ENCODE data around the gene UBAP2.
A peak's percentile ranks its signal among the peaks of the same experiment; 100 is the strongest.
"Not testable (repeated sequence)": the region's sequence is repeated elsewhere in the genome, so short reads cannot be mapped to it uniquely, and the experiment has no call there.

UBAP2 gene

DNA sequence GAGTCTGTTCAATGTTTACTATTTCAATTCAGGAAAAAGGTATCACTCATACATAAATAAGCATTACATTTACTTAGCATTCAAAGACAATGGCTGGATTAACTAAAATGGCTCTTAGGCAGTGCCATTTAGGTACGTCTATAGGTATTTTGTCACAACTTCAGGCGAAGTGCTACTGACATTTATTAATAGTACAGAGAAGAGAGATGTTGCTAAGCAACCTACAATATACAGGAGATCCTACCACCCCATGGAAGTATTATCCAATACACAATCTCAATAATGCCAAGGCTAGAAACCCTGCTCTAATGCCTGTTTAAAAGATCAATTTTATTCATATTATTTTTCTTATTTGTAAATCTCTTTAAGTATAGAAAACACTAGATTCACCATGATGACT lies 76.0 kb downstream of the UBAP2 start:
- DNase-seq (ENCODE audit: low spot score in 2 of 2) (no peak), ATAC-seq (ENCODE audit: low read depth) (no peak)
- no peak overlapping the region for H3K27ac Mint-ChIP-seq
- H3K4me3 Mint-ChIP-seq: no peak overlapping the region
- H3K27me3 Mint-ChIP-seq: no peaks in the 10 kb centered on the region
- no peaks in the 10 kb centered on the region for H3K9me3 Mint-ChIP-seq
- H3K4me1 Mint-ChIP-seq: no peaks in the 10 kb centered on the region
- H3K36me3 Mint-ChIP-seq: peaks cover 26% of the 10 kb centered on the region

DNA sequence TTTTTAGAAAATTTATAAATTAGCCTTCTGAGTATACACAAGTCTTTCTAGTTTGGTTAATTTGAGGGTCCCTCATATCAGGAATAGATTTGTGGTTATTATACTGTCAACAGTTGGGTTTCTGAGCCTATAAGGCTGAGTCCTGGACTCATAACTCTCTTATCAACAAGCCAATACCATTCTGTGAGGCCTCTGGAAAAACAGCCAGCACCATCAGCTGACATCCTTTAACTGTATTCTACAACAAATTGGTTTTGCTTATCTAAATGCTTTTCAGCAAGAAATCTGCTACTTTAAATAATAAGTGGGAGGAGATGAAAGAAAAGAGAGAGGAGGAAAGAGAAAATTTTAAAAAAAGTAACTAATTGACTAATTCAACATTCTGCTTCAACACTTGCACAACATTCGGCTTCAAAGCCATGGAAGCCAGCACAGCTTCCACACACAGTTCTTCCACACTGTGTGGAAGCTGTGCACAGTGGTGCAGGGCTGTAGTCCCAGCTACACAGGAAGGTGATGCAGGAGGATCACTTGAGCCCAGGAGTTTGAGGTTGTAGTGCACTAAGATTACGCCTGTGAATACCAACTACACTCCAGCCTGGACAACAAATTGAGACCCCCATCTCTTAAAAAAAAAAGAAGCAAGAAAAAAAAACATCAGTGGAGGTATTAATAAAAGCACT lies 84.5 kb downstream of the UBAP2 start:
- Mint-ChIP-seq H3K27ac (no peak overlapping the region), H3K9me3 (no peaks in the 10 kb centered on the region)
- ATAC-seq (ENCODE audit: low read depth): no peak

DNA sequence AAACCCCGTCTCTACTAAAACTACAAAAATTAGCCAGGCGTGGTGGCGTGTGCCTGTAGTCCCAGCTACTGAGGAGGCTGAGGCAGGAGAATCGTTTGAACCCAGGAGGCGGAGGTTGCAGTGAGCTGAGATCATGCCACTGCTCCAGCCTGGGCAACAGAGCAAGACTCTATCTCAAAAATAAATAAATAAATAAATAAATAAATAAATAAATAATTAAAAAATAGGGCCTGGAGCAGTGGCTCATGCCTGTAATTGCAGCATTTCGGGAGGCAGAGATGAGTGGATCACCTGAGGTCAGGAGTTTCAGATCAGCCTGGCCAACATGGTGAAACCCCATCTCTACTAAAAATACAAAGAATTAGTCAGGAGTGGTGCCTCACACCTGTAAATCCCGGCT lies 86.2 kb downstream of the UBAP2 start:
- H3K9me3 Mint-ChIP-seq; H3K27ac Mint-ChIP-seq; ATAC-seq (ENCODE audit: low read depth); DNase-seq (ENCODE audit: low spot score in 2 of 2); H3K4me1 Mint-ChIP-seq; H3K27me3 Mint-ChIP-seq; H3K4me3 Mint-ChIP-seq: not testable (repeated sequence)
- H3K36me3 Mint-ChIP-seq: peaks cover 11% of the 10 kb centered on the region

More for the DNA sequence above, 84.5 kb downstream of the UBAP2 start:
- Mint-ChIP-seq H3K4me3 (no peak overlapping the region), H3K36me3 (peaks cover 14% of the 10 kb centered on the region), H3K4me1 (no peaks in the 10 kb centered on the region), H3K27me3 (no peaks in the 10 kb centered on the region)
- no peak for DNase-seq (ENCODE audit: low spot score in 2 of 2)

DNA sequence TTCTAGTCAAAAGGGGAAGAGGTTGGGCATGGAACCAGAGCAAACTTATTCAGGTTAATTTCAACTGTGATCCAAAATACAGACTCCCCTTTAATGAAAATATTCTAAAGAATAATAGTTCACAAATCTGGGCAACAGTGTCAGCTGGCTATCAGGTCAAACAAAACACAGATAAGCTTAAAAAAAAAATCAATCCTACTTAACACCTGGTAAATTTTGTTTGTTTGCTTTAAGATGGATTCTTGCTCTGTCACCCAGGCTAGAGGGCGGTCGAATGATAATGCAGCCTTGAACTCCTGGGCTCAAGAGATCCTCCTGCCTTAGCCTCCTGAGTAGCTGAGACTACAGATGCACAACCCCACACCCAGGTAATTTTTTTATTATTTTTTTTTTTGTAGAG lies 89.0 kb downstream of the UBAP2 start:
- Mint-ChIP-seq H3K4me3 (no peak overlapping the region), H3K36me3 (peaks cover 18% of the 10 kb centered on the region), H3K9me3 (no peaks in the 10 kb centered on the region), H3K4me1 (no peaks in the 10 kb centered on the region), H3K27ac (no peak overlapping the region), H3K27me3 (no peaks in the 10 kb centered on the region)
- DNase-seq (ENCODE audit: low spot score in 2 of 2): no peak
- no peak for ATAC-seq (ENCODE audit: low read depth)

DNA sequence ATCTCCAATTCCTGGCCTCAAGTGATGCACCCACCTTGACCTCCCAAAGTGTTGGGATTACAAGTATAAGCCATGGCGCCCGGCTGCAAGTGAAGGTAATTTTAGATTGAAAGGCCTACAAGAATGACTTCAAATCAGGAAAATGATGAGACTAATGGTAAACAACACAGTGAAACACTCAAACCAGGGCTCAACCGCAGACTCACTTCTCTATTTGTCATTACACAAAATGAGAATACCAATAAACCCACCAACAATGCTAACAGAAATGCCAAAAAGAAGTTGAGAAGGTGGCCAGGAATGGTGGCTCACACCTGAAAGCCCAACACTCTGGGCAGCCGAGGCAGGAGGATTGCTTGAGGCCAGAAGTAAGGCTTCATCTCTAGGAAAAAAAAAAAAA lies 92.1 kb downstream of the UBAP2 start:
- ATAC-seq (ENCODE audit: low read depth) (no peak), DNase-seq (ENCODE audit: low spot score in 2 of 2) (no peak)
- Mint-ChIP-seq H3K27me3 (no peaks in the 10 kb centered on the region), H3K27ac (no peak overlapping the region), H3K36me3 (peaks cover 33% of the 10 kb centered on the region), H3K4me1 (no peaks in the 10 kb centered on the region), H3K9me3 (no peaks in the 10 kb centered on the region), H3K4me3 (no peak overlapping the region)

DNA sequence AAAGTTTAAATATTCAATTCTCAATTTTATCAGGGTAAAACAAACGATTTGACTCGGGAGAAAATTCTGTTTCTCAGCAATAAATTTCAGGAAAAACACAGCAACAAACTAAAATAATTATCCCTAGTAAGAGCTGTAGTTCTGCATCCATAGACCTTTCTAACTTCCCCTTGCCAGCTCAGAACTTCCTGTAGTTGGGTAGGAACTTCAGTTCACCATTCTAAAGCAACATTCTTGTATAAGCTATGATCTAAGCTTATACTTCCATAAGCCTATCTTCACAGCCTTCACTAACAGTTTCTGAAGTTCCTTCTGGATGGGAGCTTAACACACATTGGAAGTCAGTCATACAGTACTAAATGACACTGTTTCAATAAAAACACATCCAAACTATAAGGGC lies 96.6 kb downstream of the UBAP2 start:
- H3K36me3 Mint-ChIP-seq: peaks cover 34% of the 10 kb centered on the region
- H3K27ac Mint-ChIP-seq: peak overlapping the region; percentile 60
- H3K4me1 Mint-ChIP-seq: no peaks in the 10 kb centered on the region
- no peak overlapping the region for H3K4me3 Mint-ChIP-seq
- H3K27me3 Mint-ChIP-seq: no peaks in the 10 kb centered on the region
- DNase-seq (ENCODE audit: low spot score in 2 of 2) (no peak), ATAC-seq (ENCODE audit: low read depth) (no peak)
- no peaks in the 10 kb centered on the region for H3K9me3 Mint-ChIP-seq

DNA sequence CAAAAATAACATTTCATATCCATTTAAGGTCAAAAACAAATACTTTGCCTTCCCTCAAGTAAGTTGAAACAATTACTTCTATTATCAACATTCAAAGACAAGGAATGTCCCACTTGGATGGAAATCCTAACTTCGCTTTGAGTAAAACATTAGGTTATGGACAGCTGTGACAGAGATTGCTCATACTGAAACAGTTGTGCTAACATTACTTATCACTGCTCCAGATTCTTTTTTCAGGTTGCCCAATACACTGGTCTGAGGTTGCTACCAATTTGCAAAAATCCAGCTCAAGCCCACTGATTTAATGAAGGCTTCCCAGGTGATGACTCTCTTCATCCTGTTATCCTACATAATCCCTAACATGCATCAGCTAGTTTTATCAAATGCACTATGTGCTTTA lies 98.3 kb downstream of the UBAP2 start:
- peaks cover 34% of the 10 kb centered on the region for H3K36me3 Mint-ChIP-seq
- H3K9me3 Mint-ChIP-seq: no peaks in the 10 kb centered on the region
- H3K27ac Mint-ChIP-seq: peak overlapping the region; percentile 25
- H3K27me3 Mint-ChIP-seq: no peaks in the 10 kb centered on the region
- no peak overlapping the region for H3K4me3 Mint-ChIP-seq
- no peaks in the 10 kb centered on the region for H3K4me1 Mint-ChIP-seq
- DNase-seq (ENCODE audit: low spot score in 2 of 2) (no peak), ATAC-seq (ENCODE audit: low read depth) (no peak)

DNA sequence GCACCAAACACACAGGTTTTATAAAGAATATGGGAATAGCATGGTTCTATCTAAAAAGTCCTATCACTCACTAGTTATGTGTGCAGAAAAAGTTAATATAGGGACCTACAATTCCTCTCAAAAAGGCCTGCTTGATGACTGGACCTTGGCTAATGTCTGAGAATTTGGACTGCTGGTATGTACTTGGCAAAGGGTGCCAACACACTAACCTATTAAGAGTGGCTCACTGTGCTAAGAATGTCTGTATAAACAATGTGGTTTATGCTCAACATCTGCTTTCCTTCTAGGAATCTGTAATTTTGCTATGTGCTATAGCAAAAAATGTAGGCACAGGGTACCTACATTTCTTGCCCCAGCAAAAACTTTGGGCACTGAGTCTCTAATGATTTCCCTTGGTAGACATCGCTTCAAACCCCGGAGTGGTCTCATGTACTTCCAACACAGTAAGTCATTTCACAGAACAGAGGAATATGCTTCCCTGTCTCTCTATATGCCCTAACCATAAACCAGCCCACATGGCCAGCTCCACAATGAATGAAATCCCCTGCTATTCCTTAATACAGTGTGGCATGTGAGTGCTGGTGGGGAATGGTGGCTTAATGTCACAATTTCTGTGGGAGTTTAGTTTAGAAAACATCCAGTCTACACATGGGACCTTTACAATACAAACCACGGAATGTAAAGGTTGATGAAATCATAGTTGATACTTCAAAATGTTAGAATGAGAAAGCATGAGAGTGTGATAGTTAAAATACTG lies 101.7 kb downstream of the UBAP2 start:
- DNase-seq (ENCODE audit: low spot score in 2 of 2) (no peak), ATAC-seq (ENCODE audit: low read depth) (no peak)
- no peak overlapping the region for H3K4me3 Mint-ChIP-seq
- H3K27me3 Mint-ChIP-seq: no peaks in the 10 kb centered on the region
- no peaks in the 10 kb centered on the region for H3K9me3 Mint-ChIP-seq
- H3K27ac Mint-ChIP-seq: no peak overlapping the region
- no peaks in the 10 kb centered on the region for H3K4me1 Mint-ChIP-seq
- peaks cover 30% of the 10 kb centered on the region for H3K36me3 Mint-ChIP-seq

DNA sequence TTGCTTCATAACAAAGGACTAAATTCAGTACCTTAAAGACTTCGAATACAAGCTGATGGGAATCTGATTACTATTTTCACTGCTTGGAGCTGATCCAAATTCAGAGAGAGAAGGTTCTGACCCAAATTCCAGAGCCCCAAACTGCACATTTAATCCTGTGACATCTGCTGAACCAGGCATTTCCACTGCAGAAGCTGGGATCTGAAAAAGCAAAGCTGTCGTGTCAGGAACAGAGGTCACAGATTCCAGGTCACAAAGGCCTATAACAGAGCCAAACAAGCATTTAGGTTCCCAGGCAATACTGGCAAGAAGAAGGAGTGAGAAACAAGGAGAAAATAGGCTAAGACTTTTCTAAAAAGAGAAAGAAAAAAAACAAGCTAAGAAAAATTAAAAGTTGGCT lies 105.3 kb downstream of the UBAP2 start:
- Mint-ChIP-seq H3K27ac (no peak overlapping the region), H3K4me1 (no peaks in the 10 kb centered on the region), H3K27me3 (no peaks in the 10 kb centered on the region), H3K36me3 (peaks cover 37% of the 10 kb centered on the region), H3K4me3 (no peak overlapping the region), H3K9me3 (no peaks in the 10 kb centered on the region)
- DNase-seq (ENCODE audit: low spot score in 2 of 2) (no peak), ATAC-seq (ENCODE audit: low read depth) (no peak)

DNA sequence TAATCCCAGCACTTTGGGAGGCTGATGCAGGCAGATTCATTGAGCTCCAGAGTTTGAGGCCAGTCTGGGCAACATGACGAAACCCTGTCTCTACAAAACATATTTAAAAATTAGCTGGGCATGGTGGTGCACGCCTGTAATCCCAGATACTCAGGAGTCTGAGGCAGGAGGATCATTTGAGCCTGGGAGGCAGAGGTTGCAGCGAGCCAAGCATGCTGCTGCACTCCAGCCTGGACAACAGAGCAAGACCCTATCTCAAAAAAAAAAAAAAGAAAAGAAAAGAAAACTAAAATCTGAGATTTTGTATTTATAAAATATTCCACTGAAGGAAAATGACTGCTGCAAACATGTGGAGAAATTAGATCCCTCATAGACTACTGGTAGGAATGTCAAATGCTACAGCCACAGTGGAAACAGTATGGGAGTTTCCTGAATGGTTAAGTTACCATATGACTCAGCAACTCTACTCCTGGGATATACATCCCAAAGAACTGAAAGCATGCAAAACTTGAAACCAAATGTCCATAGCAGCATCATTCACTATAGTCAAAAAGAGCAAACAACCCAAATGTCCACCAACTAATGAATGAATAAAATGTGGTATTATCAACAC lies 106.1 kb downstream of the UBAP2 start:
- Mint-ChIP-seq H3K9me3 (no peaks in the 10 kb centered on the region), H3K4me1 (no peaks in the 10 kb centered on the region), H3K36me3 (peaks cover 31% of the 10 kb centered on the region), H3K27me3 (no peaks in the 10 kb centered on the region), H3K27ac (no peak overlapping the region), H3K4me3 (no peak overlapping the region)
- DNase-seq (ENCODE audit: low spot score in 2 of 2) (no peak), ATAC-seq (ENCODE audit: low read depth) (no peak)

DNA sequence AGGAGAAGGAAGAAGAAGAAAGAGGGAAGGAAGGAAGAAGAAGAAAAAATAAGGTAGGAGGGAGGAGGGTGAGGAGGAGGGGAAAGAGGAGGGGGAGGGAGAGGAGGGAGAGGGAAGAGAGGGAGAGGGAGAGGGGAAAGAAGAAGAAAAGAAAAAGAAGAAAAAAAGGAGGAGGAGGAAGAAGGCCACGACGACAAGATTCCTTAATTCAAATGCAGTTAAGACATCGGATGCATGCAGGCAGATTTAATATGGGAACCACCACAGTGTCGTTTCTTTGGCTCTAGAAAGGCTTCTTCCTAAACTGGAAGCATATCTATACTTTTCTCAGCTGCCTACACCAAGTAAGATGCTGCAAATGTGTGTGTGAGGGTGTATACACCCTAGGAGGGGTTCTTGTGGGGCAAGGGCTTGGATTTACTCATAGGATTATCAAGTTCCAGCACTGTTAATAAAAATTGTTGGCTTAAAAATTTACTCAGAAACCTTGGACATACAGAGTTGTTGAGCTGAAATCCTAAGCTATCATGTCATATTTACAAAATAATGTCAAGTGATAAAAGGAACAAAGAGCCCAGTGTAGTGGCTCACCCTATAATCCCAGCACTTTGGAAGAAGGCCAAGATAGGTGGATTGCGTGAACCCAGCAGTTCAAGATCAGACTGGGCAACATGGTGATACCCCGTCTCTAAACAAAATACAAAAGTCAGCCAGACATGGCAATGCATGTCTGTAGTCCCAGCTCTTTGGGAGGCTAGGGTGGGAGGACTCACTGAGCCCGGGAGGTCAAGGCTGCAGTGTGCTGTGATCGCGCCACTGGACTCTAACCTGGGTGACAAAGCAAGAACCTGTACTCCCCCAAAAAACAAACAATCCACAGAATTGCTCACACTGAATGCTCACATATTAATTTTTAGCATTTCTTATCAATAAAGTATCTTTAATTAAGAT lies 108.5 kb downstream of the UBAP2 start:
- Mint-ChIP-seq H3K4me3 (no peak overlapping the region), H3K4me1 (no peaks in the 10 kb centered on the region), H3K36me3 (peaks cover 33% of the 10 kb centered on the region), H3K27ac (no peak overlapping the region), H3K9me3 (no peaks in the 10 kb centered on the region), H3K27me3 (no peaks in the 10 kb centered on the region)
- ATAC-seq (ENCODE audit: low read depth) (no peak), DNase-seq (ENCODE audit: low spot score in 2 of 2) (no peak)

DNA sequence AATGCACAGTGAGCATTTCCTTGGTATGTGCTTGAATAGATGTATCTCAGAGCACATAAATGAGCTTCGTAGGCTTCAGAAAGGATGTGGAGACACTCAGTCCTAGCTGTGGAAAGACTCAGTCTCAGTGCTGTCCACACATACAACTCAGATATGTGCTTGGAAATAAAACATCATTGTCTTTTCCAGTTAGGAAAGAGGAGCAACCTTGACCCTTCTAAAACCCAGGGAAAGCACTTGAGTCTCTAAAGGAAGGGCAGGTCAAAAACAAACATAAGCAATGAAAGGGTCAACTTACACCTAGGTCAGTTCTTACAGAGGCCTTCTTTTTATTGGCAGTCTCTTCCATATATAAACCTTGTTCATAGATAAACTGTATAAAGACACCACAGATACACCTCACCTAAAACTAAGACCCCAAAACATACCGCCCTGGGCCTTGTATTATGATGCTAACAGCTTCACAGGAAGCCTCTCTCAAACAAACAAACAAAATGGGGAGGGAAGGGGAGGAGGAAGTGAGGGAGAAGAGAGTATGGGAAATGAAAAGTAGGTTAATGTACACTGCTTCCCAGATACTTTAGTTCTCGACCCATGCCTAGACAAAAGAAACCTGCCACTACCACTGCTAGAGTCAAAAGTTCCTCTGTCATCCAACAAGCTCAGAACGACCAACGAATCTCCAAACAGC lies 114.4 kb downstream of the UBAP2 start:
- Mint-ChIP-seq H3K27me3 (no peaks in the 10 kb centered on the region), H3K27ac (no peak overlapping the region), H3K36me3 (peaks cover 35% of the 10 kb centered on the region), H3K9me3 (no peaks in the 10 kb centered on the region), H3K4me3 (no peak overlapping the region), H3K4me1 (no peaks in the 10 kb centered on the region)
- no peak for DNase-seq (ENCODE audit: low spot score in 2 of 2)
- no peak for ATAC-seq (ENCODE audit: low read depth)

DNA sequence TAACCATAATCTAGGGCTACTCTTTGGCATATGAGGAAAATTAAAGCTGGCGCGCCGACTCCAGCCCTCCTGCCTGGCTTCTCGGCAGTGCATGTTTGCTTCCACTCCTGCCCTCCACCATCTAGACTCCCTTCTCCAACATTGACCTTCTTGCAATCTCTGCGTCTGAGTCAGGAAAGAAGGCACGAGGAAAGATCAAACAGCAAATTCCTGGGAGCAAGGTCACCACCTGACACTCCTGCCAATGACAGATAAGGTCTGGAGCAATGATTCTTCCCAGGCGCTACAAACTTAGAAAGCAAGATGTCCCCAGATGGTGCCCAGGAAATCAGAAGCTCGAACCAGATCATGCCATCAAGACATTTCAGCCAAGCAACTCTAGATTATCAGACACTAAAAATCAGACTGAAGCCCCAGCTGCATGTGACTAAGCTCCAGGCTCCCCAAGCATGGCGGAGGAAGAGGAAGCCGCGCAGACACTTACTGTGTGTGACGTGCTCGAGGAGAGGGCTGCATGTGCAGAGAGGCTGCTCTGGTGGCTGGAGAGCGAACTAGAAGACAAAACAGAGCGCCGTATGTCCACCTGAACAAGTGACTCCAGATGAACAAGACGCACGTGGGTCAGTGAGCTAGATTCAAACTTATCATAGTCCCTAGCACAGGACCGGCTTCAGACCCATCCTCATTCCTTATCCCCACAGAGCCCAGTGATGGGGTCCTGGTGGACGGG lies 116.4 kb downstream of the UBAP2 start:
- Mint-ChIP-seq H3K36me3 (peaks cover 37% of the 10 kb centered on the region), H3K4me1 (no peaks in the 10 kb centered on the region), H3K4me3 (no peak overlapping the region), H3K27ac (no peak overlapping the region), H3K9me3 (no peaks in the 10 kb centered on the region), H3K27me3 (no peaks in the 10 kb centered on the region)
- no peak for ATAC-seq (ENCODE audit: low read depth)
- no peak for DNase-seq (ENCODE audit: low spot score in 2 of 2)
